Iris pigment epithelial cell (primary cell): ENCODE results near the gene ADGRL3.
"Not testable (repeated sequence)": the region's sequence is repeated elsewhere in the genome, so short reads cannot be mapped to it uniquely, and the experiment has no call there.

ENCODE experiments used
- DNase-seq: peaks from one replicate; pipeline ENCODE4 v3.0.0-alpha.2; 2011; ENCODE audit warnings: low read depth

ADGRL3 gene

GRCh38 chr4:61817071-61817470 lies 616.9 kb downstream of the ADGRL3 start:
- DNase-seq, result no peak

DNA sequence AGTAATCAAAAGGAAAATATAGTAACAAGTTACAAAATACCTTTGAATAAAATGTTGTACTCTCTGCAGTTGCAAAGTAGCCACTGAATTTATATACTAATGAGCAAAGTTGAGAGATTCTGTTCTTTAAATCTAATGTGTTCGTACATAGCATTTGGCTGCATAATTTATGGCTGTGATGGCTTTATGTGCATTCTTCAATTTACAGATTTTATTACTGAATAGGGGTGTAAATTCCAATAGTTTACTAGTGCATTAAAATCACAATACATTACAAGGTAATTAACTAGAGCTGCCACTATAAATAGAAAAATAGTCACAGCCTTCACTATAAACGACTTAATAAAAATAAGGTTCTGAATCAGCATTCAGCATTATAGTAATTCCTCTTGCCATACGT lies 620.0 kb downstream of the ADGRL3 start:
- no peak for DNase-seq

- DNase-seq, result no peak
Observed at GRCh38 chr4:61824454-61824853, 624.3 kb downstream of the ADGRL3 start.

GRCh38 chr4:61827907-61828391 lies 627.8 kb downstream of the ADGRL3 start:
- no peak for DNase-seq

DNA sequence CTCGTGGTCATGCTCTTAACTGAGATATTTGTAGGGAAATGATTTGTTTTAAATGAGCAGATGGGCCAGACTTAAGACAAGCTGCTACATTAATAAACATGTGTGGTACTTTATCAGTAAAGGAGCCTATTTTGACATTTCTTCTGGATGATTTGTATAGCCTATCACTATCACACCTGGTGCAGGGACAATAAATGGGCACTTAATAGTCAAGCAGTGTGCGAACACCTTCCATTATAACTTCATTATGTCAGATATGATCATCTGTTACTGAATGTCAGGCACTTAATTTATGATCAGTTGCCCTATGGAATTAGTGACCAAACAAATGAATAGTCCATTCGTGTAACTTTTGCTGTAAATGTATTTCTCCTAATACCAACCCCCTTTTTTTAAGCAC lies 628.8 kb downstream of the ADGRL3 start:
- no peak for DNase-seq

DNA sequence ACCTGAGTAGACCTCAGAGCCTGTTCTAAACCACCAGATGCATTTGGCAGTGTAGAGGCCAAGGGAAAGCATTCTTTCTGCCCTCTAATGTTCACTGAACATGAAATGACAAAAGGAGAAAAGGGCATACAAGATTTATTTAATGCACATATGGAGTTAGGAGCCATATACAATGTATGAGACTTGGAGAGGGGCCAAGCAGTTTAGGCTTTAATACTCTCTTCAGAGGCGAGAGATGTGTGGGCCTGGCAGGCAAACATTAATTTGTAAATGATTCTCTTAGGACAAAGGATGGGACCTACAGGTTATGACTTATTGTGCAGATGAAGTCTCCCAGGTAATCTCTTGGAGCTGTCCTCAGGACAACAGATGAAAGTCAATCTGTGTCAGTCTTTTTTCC lies 631.9 kb downstream of the ADGRL3 start:
- DNase-seq, result no peak

DNA sequence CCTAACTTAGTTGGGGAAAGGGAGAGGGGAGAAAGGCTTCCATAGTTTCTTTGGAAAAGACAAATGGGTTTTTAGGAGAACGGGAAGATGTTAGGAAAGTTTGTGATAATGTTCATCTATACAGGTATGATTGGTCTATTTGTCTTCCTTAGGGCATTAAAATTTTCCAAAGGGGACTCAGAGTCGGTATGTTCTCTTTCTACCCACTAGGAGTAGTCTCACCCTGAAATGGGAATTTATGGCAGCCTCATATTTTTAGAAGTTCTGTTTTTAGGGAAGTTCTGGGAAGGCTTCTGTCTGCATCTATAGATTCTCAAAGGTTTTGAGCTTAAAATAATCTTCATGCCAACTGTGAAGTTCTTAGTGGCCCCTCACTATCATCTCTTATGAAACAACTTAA lies 637.3 kb downstream of the ADGRL3 start:
- no peak for DNase-seq

DNA sequence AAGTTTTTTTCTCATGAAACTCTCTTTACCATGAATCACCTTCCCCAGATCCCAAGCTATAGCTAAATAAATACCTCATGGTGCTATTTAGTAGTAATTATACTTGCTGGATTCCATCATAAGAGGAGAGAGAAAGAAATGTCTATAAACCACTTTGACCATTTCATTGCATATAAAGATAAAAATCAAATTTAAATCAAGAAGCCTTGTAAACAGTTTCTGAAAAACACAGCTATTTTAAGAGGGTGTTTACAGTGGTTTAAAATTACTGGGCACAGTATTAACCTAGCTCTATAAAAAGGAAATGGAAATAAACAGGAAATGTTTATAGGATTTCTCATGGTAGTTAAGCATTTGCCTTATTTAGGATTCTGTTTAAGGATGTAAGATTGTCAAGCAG lies 637.9 kb downstream of the ADGRL3 start:
- no peak for DNase-seq

- DNase-seq, result no peak
Observed at GRCh38 chr4:61841714-61842113, 641.6 kb downstream of the ADGRL3 start.

DNA sequence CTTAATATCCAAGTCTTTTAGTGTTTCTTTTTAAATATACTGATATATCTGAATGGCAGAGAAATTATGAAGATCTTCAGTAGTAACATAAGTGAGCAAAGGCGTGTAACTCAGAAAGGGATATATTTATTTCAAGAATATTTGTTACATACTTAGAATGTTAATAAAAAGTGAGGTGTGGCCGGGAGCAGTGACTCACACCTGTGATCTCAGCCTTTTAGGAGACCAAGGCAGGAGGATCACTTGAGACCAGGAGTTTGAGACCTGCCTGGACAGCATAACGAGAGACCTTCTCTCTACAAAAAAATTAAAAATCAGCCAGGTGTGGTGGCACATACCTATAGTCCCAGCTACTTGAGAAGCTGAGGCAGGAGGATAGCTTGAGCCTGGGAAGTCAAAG lies 651.0 kb downstream of the ADGRL3 start:
- DNase-seq, result no peak

GRCh38 chr4:61852105-61852504 lies 652.0 kb downstream of the ADGRL3 start:
- DNase-seq, result not testable (repeated sequence)

GRCh38 chr4:61853041-61853440 lies 652.9 kb downstream of the ADGRL3 start:
- DNase-seq, result no peak

DNA sequence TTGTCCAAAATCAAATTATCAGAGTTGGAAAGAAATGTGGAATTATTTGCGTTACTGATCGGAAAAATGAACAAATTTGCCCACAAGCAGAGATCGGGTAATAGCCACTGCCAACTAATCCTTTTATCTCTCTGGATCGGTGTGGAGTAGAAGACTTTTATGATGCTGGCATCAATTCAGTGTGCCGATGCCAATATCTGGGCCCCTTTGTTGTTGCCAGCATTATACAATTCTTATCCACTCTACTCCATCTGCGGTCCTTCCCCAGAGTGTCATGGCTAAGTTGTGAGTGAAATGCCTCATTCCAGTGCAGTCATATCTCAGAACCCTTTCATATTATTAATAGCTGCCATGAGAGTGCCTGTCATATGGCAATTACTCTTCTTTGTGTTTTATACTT lies 660.2 kb downstream of the ADGRL3 start:
- no peak for DNase-seq

DNA sequence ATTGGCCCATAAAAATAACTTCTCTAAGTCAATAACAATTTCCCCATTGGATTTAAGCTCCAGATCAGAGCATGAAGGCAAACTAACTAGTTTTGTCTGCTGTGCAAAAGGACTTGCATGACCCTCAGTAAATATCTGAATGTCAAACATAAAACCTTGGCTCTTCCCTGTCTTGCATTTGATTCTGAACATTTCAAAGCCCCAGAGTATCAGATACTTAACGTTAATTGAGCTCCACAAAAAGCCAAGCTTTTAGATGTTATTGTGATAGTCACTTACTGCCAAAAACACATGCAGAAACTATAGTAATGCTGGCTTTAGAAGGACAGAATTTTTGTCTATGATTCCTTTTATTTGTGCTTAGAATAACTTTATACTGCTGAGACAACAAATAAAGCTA lies 664.2 kb downstream of the ADGRL3 start:
- DNase-seq, result no peak

- no peak for DNase-seq
Observed at GRCh38 chr4:61866378-61867030, 666.4 kb downstream of the ADGRL3 start.

DNA sequence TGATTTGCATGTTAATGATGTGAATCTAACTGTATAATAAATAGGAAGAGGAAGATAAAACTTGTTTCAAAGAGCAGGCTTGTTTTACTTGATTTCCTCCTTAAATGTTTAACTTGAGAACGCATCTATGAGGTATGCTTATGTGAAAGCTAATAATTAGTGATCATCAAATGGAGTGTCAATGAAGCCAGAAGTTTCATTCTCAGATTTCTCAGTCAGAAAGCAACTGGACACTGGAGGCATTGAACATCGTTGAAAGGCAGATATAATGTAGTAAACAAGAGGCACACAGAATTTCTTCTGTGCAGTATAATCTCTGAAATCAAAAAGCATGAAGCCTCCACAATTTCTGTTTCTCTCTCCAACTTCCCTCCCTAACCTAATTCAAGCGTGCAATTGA lies 672.9 kb downstream of the ADGRL3 start:
- DNase-seq, result no peak

GRCh38 chr4:61877266-61877665 lies 677.1 kb downstream of the ADGRL3 start:
- DNase-seq, result no peak

GRCh38 chr4:61877893-61878292 lies 677.8 kb downstream of the ADGRL3 start:
- DNase-seq, result no peak

- DNase-seq, result no peak
Observed at GRCh38 chr4:61882381-61882780, 682.3 kb downstream of the ADGRL3 start.

GRCh38 chr4:61886131-61886530 lies 686.0 kb downstream of the ADGRL3 start:
- DNase-seq, result no peak

DNA sequence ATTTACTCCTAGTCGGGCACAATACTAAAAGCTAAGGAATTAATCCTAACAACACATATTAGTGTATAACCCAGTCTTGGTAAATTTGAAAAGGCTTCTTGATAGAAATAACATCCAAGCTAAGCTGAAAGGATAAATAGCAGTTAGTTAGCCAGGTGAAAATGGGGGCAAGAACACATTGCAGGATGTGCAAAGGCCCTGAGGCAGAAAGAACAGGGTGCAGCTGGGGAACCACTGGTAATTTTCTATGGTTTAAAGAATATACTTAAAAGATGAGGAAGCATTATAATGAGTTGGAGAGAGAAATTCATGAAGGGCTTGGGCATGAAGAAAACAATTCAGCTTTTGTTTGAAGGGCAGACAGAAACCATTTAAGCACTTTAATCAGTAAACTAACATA lies 689.0 kb downstream of the ADGRL3 start:
- no peak for DNase-seq

- DNase-seq, result no peak
Observed at GRCh38 chr4:61890321-61890720, 690.2 kb downstream of the ADGRL3 start.

DNA sequence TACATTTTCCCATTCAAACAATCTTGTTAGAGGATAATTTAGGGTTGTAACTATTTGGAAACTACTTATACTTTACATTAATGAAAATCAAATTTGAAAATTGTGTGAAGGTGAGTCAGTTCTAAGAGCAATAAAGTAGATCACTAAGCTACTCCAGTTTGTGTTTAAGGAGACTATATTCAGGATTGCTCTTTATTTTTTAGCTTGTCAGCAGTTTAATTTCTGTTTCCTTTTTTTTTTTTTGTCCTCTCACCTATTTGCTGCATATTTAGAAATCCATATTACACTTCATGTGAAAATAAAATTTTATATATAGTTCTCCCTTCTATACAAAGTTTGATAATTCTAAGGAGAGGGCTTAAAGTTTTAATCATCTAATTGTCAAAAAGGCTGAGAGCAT lies 691.8 kb downstream of the ADGRL3 start:
- DNase-seq, result no peak

DNA sequence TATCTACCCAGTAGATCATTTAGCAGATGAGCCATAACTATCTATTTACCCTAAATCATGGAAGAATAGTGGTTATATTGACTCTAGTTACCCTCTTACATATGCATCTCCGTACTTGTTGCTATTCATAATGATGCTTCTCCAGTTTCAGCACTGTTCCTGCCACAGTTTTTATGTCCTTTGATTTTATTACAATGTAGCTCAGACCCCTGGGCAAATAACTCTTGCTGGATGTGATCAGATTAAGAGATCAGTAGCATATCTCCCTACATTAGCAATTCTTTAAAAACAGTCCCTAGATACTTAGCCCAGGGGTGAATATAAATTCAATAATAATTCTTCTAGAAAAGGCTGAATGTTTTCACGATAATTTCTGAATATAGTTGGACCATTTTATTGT lies 696.5 kb downstream of the ADGRL3 start:
- DNase-seq, result no peak

GRCh38 chr4:61909031-61909430 lies 708.9 kb downstream of the ADGRL3 start:
- no peak for DNase-seq
